SU-DHL-6 (cell line): ENCODE data around the gene UBE2F.

Experiments used
- CTCF ChIP-seq: fragments of 200-600 bp; sonication (generic); IDR thresholded peaks from one replicate; pipeline ENCODE4 v1.5.1; 2017; ENCODE audit warnings: antibody characterized with exemption, mild to moderate bottlenecking, low read length, moderate library complexity; ENCODE audit not compliant: insufficient read depth, poor library complexity, severe bottlenecking
- EZH2phosphoT487 ChIP-seq: fragments of 200-600 bp; sonication (generic), shearing (Covaris generic); conservative IDR thresholded peaks from 2 replicates; pipeline ENCODE4 v1.6.1; 2018; ENCODE audit warnings: mild to moderate bottlenecking, antibody characterized with exemption, low read length, moderate library complexity, mixed read lengths

GRCh38 chr2:238084761-238085160, 117.9 kb downstream of the UBE2F start:
- TF ChIP-seq CTCF (no peak), EZH2phosphoT487 (no peak)
